Peyer's patch (tissue), 4 donors: ENCODE data around the gene CELF2.

ENCODE experiments used
- CTCF ChIP-seq, 6 experiments: fragments of 450-650 bp in 4 of 6; fragments of 200-600 bp in 2 of 6; sonication (generic) in 1 of 6; IDR thresholded peaks; one replicate each; pipeline ENCODE4 v1.5.1; 2017 to 2019; ENCODE audit warnings: antibody characterized with exemption in 6 of 6, mild to moderate bottlenecking in 3 of 6, moderate library complexity in 1 of 6
- POLR2A ChIP-seq, 2 donors: fragments of 450-650 bp; IDR thresholded peaks; one replicate each; pipeline ENCODE4 v1.5.1; 2017; ENCODE audit warnings: antibody characterized with exemption in 2 of 2, mild to moderate bottlenecking in 2 of 2, moderate library complexity in 2 of 2

- TF ChIP-seq CTCF (IDR thresholded peaks at IDR 0.05): no peak
- TF ChIP-seq POLR2A (IDR thresholded peaks at IDR 0.05): no peak
Measured at GRCh38 chr10:11270858-11271179, 253.1 kb downstream of the CELF2 start.
